Astrocyte (in vitro differentiated cells and primary cell): ENCODE data around the gene SPRY2. TPM values are rescaled to one million over a fixed set of nuclear protein-coding genes. Genes with fewer than 3 reads are reported as not detected.

Experiments used
- DNase-seq: peaks from one replicate; pipeline ENCODE4 v3.0.0-alpha.2; 2010; ENCODE audit warnings: low read depth
- FAIRE-seq: peaks from 2 replicates; lab custom pipeline; 2011; peaks lifted over from hg19 to GRCh38; lab: Jason Lieb, UNC
- H2AFZ ChIP-seq: 2 replicates; pipeline ENCODE4 v1.6.0; 2012; ENCODE audit warnings: low read depth, low read length, inconsistent platforms
- H3K27ac ChIP-seq: 2 replicates; pipeline ENCODE4 v1.5.1; 2011; ENCODE audit warnings: low read depth, low read length, inconsistent platforms
- H3K27me3 ChIP-seq: 2 replicates; pipeline ENCODE4 v1.6.0; 2011; ENCODE audit warnings: low read length, inconsistent platforms; ENCODE audit not compliant: insufficient read depth
- H3K36me3 ChIP-seq: 2 replicates; pipeline ENCODE4 v1.5.1; 2011; ENCODE audit warnings: low read length, inconsistent platforms; ENCODE audit not compliant: insufficient read depth
- H3K4me1 ChIP-seq: 2 replicates; pipeline ENCODE4 v1.5.1; 2011; ENCODE audit warnings: low read length, inconsistent platforms; ENCODE audit not compliant: insufficient read depth
- H3K4me2 ChIP-seq: 2 replicates; pipeline ENCODE4 v1.6.0; 2012; ENCODE audit warnings: low read length, inconsistent platforms
- H3K4me3 ChIP-seq: 2 replicates; pipeline ENCODE4 v1.5.1; 2011; ENCODE audit warnings: low read depth, mild to moderate bottlenecking, low read length, inconsistent platforms; ENCODE audit not compliant: insufficient read depth
- H3K79me2 ChIP-seq: 2 replicates; pipeline ENCODE4 v1.6.0; 2012; ENCODE audit warnings: mild to moderate bottlenecking, low read length, inconsistent platforms; ENCODE audit not compliant: insufficient read depth
- H3K9ac ChIP-seq: 2 replicates; pipeline ENCODE4 v1.6.0; 2012; ENCODE audit warnings: mild to moderate bottlenecking, low read length, inconsistent platforms
- H3K9me3 ChIP-seq: 2 replicates; pipeline ENCODE4 v1.5.1; 2012; ENCODE audit warnings: low read depth, mild to moderate bottlenecking, low read length, inconsistent platforms; ENCODE audit not compliant: insufficient read depth
- H4K20me1 ChIP-seq: 2 replicates; pipeline ENCODE4 v1.6.0; 2012; ENCODE audit warnings: low read length, inconsistent platforms; ENCODE audit not compliant: insufficient read depth
- H3K27ac Mint-ChIP-seq: one replicate; pipeline ENCODE4 v1.8.0; 2021; ENCODE audit warnings: mild to moderate bottlenecking, mixed read lengths; ENCODE audit not compliant: unreplicated experiment
- H3K27me3 Mint-ChIP-seq: one replicate; pipeline ENCODE4 v1.8.0; 2021; ENCODE audit warnings: low read depth, mixed read lengths; ENCODE audit not compliant: unreplicated experiment
- H3K36me3 Mint-ChIP-seq: one replicate; pipeline ENCODE4 v1.8.0; 2021; ENCODE audit warnings: low read depth, mixed read lengths; ENCODE audit not compliant: unreplicated experiment
- H3K4me1 Mint-ChIP-seq: one replicate; pipeline ENCODE4 v1.8.0; 2021; ENCODE audit warnings: low read depth, mixed read lengths; ENCODE audit not compliant: unreplicated experiment
- H3K4me3 Mint-ChIP-seq: one replicate; pipeline ENCODE4 v1.8.0; 2021; ENCODE audit warnings: mild to moderate bottlenecking, moderate library complexity, mixed read lengths; ENCODE audit not compliant: unreplicated experiment
- H3K9me3 Mint-ChIP-seq: one replicate; pipeline ENCODE4 v1.8.0; 2021; ENCODE audit warnings: mild to moderate bottlenecking, mixed read lengths; ENCODE audit not compliant: unreplicated experiment
- CTCF ChIP-seq: IDR thresholded peaks from 2 replicates; pipeline ENCODE4 v1.5.1; 2011; ENCODE audit warnings: low read depth, mild to moderate bottlenecking, inconsistent platforms, low read length, moderate library complexity; ENCODE audit not compliant: insufficient read depth
- EZH2 ChIP-seq: IDR thresholded peaks from 2 replicates; pipeline ENCODE4 v1.6.1; 2012; ENCODE audit warnings: mild to moderate bottlenecking, low read length, inconsistent platforms; ENCODE audit not compliant: insufficient read depth
- total RNA-seq: library from RNA; stranded (reverse); gene quantifications from 2 replicates; pipeline ENCODE4 v1.2.1, GENCODE V29; 2021

Gene SPRY2
- total RNA-seq, 1 donor from 2014 or later = 57.7 TPM

DNA sequence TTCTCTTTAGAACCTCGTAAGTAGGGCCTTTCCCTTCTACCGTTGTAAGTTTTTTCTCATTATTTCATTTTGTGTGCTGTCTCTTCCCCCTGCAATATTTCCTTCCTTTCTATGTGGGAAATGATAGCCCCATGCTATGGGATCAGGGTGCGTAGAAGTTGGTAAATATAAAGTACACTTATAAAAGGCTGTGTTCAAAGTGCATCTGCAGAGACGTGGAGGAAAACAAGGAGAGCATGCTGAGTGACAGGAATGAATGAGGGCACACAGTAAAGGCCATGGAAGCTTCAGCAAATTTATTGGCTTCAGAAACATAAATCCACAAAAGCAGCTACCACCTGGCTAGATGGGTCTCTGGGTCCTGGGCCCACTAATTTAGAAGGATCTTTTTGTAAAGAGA, 21.6 kb upstream of the SPRY2 start:
- Histone ChIP-seq H3K9ac (no peak overlapping the region), H4K20me1 (no peaks in the 10 kb centered on the region), H3K9me3 (no peaks in the 10 kb centered on the region), H3K4me3 (no peak overlapping the region), H3K79me2 (no peaks in the 10 kb centered on the region), H3K27me3 (no peaks in the 10 kb centered on the region), H3K4me1 (no peaks in the 10 kb centered on the region), H3K4me2 (no peak overlapping the region), H2AFZ (no peak overlapping the region), H3K36me3 (no peaks in the 10 kb centered on the region), H3K27ac (no peak overlapping the region)
- Mint-ChIP-seq H3K27ac (peak overlapping the region; percentile 92), H3K4me1 (peaks cover 21% of the 10 kb centered on the region), H3K27me3 (no peaks in the 10 kb centered on the region), H3K9me3 (no peaks in the 10 kb centered on the region), H3K4me3 (no peak overlapping the region), H3K36me3 (peaks cover 1% of the 10 kb centered on the region)
- no peak for FAIRE-seq
- DNase-seq = no peak
- TF ChIP-seq CTCF (no peak), EZH2 (no peak)

GRCh38 chr13:80361883-80362327, 21.0 kb upstream of the SPRY2 start:
- no peak for DNase-seq
- no peak for FAIRE-seq
- Mint-ChIP-seq H3K36me3 (peaks cover 1% of the 10 kb centered on the region), H3K27me3 (no peaks in the 10 kb centered on the region), H3K9me3 (no peaks in the 10 kb centered on the region), H3K27ac (peak overlapping the region; percentile 92), H3K4me1 (peaks cover 21% of the 10 kb centered on the region), H3K4me3 (no peak overlapping the region)
- Histone ChIP-seq H3K79me2 (no peaks in the 10 kb centered on the region), H3K4me3 (no peak overlapping the region), H3K36me3 (no peaks in the 10 kb centered on the region), H3K9me3 (no peaks in the 10 kb centered on the region), H2AFZ (peak overlapping the region; percentile 54), H3K4me1 (no peaks in the 10 kb centered on the region), H3K27ac (no peak overlapping the region), H4K20me1 (no peaks in the 10 kb centered on the region), H3K27me3 (no peaks in the 10 kb centered on the region), H3K4me2 (no peak overlapping the region), H3K9ac (no peak overlapping the region)
- TF ChIP-seq EZH2 (no peak), CTCF (no peak)

DNA sequence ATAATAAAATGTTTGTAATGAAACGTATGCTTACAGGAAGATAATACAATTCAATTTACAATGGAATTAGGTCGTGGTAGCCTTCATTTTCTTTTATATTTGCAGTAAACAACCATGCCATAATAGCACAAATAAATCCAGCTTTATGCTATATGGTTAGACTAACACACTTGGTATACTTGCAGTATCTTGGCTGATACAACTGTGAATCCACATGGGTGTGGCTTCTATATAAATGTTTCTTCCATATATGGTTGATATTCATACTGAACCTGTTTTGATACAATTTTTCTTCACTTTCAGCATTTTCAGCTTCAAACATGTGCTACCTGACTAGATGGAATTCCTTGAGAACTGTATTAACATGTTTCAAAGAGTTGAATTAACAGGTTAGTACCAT, 20.4 kb upstream of the SPRY2 start:
- H3K4me1 ChIP-seq = no peaks in the 10 kb centered on the region
- no peak overlapping the region for H3K27ac ChIP-seq
- Mint-ChIP-seq H3K27ac (no peak overlapping the region), H3K4me3 (no peak overlapping the region), H3K36me3 (peaks cover 1% of the 10 kb centered on the region), H3K9me3 (no peaks in the 10 kb centered on the region), H3K4me1 (peaks cover 21% of the 10 kb centered on the region), H3K27me3 (no peaks in the 10 kb centered on the region)
- H3K4me3 ChIP-seq = no peak overlapping the region
- H3K36me3 ChIP-seq = no peaks in the 10 kb centered on the region
- H3K27me3 ChIP-seq = no peaks in the 10 kb centered on the region
- no peaks in the 10 kb centered on the region for H3K9me3 ChIP-seq
- no peak overlapping the region for H3K9ac ChIP-seq
- H3K4me2 ChIP-seq = no peak overlapping the region
- no peak overlapping the region for H2AFZ ChIP-seq
- DNase-seq = no peak
- FAIRE-seq = no peak
- no peaks in the 10 kb centered on the region for H3K79me2 ChIP-seq
- TF ChIP-seq CTCF = no peak
- no peak for TF ChIP-seq EZH2
- no peaks in the 10 kb centered on the region for H4K20me1 ChIP-seq
